GM12872 (cell line): Measurements from ENCODE around the gene PLCD3.

Source experiments
- CTCF ChIP-seq: IDR thresholded peaks from 3 replicates; pipeline ENCODE4 v1.5.1; 2011; ENCODE audit warnings: low read depth, mild to moderate bottlenecking, low read length, moderate library complexity; ENCODE audit not compliant: insufficient read depth

The PLCD3 gene

GRCh38 chr17:45156242-45156641 lies 23.9 kb upstream of the PLCD3 start:
- TF ChIP-seq CTCF: no peak

GRCh38 chr17:45155483-45155882 lies 23.2 kb upstream of the PLCD3 start:
- TF ChIP-seq CTCF: no peak

- TF ChIP-seq CTCF: no peak
Measured at GRCh38 chr17:45155029-45155428, 22.7 kb upstream of the PLCD3 start.

GRCh38 chr17:45150911-45151809 lies 18.8 kb upstream of the PLCD3 start:
- no peak for TF ChIP-seq CTCF

- TF ChIP-seq CTCF: no peak
Measured at GRCh38 chr17:45149669-45150664, 17.7 kb upstream of the PLCD3 start.

- peak; percentile 88 for TF ChIP-seq CTCF
Measured at GRCh38 chr17:45149037-45149668, 16.8 kb upstream of the PLCD3 start.
